Esophagus muscularis mucosa (tissue), 3 donors: Measurements from ENCODE around the gene CCR3.

Experiments
- POLR2A ChIP-seq: fragments of 450-650 bp; IDR thresholded peaks from one replicate; pipeline ENCODE4 v1.6.1; 2017; ENCODE audit warnings: antibody characterized with exemption, moderate library complexity, mild to moderate bottlenecking, low read depth
- TF ChIP-seq, protein P1 (sequence below), 3 experiments: fragments of 200-600 bp in 2 of 3; fragments of 450-650 bp in 1 of 3; sonication (generic) in 2 of 3; IDR thresholded peaks; one replicate each; pipeline ENCODE4 v1.5.1; 2017 to 2019; ENCODE audit warnings: antibody characterized with exemption in 3 of 3, mild to moderate bottlenecking in 2 of 3, moderate library complexity in 1 of 3

DNA sequence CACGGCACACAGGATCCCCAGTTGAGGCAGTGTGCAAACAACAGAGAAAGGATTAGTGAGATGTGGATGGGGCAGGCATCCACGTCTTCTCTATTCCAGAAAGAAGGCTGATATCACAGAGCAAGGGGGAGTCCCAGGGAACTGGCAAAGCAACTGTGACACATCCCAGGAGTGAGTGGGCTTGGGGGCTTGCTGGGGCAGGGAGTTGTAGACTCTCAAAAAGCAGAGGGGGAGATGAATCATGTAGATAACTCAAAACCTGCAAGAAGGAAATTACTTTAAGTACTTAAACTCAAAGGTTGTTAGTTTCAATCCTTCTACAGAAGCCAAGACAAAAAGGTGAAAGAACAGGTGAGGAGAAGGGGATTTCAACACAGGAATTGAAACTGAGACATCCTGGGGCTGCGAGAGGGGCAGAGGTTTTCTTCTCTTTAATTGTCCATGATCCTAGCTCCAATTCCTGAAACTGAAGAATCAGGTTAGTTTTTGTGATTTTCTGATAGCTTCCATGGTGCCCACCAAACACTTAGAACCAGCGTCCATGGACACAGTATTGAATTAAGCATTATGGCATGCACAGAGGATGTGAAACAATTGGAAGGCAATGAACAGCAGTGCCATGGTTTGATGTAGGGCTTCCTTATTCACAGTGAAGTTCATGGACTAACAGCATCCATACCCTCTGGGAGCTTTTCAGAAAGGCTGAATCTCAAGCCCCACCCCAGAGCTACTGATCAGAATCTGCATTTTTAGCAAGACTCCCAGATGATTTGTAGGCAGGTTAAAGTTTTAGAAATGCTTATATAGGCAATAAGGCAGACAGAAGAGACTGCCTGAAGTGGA lies 52.0 kb downstream of the CCR3 start:
- TF ChIP-seq, protein P1, sequence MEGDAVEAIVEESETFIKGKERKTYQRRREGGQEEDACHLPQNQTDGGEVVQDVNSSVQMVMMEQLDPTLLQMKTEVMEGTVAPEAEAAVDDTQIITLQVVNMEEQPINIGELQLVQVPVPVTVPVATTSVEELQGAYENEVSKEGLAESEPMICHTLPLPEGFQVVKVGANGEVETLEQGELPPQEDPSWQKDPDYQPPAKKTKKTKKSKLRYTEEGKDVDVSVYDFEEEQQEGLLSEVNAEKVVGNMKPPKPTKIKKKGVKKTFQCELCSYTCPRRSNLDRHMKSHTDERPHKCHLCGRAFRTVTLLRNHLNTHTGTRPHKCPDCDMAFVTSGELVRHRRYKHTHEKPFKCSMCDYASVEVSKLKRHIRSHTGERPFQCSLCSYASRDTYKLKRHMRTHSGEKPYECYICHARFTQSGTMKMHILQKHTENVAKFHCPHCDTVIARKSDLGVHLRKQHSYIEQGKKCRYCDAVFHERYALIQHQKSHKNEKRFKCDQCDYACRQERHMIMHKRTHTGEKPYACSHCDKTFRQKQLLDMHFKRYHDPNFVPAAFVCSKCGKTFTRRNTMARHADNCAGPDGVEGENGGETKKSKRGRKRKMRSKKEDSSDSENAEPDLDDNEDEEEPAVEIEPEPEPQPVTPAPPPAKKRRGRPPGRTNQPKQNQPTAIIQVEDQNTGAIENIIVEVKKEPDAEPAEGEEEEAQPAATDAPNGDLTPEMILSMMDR (IDR thresholded peaks at IDR 0.05) = no peak
- TF ChIP-seq POLR2A = no peak
